SK-N-SH (cell line): ENCODE measurements around the gene GNAT1.

Source experiments
- EP300 ChIP-seq, 2 experiments: IDR thresholded peaks; 2 replicates each; pipeline versions ENCODE4 v1.4.0 to v1.6.1; 2012; ENCODE audit warnings: borderline replicate concordance in 1 of 2, low read depth in 1 of 2, low read length in 1 of 2
- FOXM1 ChIP-seq: IDR thresholded peaks from 2 replicates; pipeline ENCODE4 v1.4.0; 2012; ENCODE audit warnings: low read depth, mild to moderate bottlenecking
- IRF3 ChIP-seq: fragments of 150-350 bp; IDR thresholded peaks from 2 replicates; pipeline ENCODE4 v1.6.1; 2016; ENCODE audit warnings: mild to moderate bottlenecking, low read depth, low read length
- JUND ChIP-seq: IDR thresholded peaks from 2 replicates; pipeline ENCODE4 v1.4.0; 2012
- MEF2A ChIP-seq: IDR thresholded peaks from 2 replicates; pipeline ENCODE4 v1.4.0; 2012; ENCODE audit warnings: low read depth, borderline replicate concordance
- MXI1 ChIP-seq: IDR thresholded peaks from 2 replicates; pipeline ENCODE4 v1.6.1; 2012; ENCODE audit warnings: mild to moderate bottlenecking, low read depth, low read length, improper control_type of control experiment
- NFIC ChIP-seq: IDR thresholded peaks from 2 replicates; pipeline ENCODE4 v1.4.0; 2012; ENCODE audit warnings: borderline replicate concordance
- PBX3 ChIP-seq: IDR thresholded peaks from 2 replicates; pipeline ENCODE4; 2012
- POLR2AphosphoS5 ChIP-seq: IDR thresholded peaks from 2 replicates; pipeline ENCODE4 v1.6.1; 2012; ENCODE audit warnings: low read depth, low read length
- RAD21 ChIP-seq: IDR thresholded peaks from 2 replicates; pipeline ENCODE4 v1.6.1; 2012; ENCODE audit warnings: mild to moderate bottlenecking, low read length
- TEAD4 ChIP-seq: IDR thresholded peaks from 2 replicates; pipeline ENCODE4 v1.4.0; 2012; ENCODE audit warnings: mild to moderate bottlenecking, borderline replicate concordance; ENCODE audit not compliant: insufficient read depth
- TF ChIP-seq, protein P1 (sequence below): fragments of 200-600 bp; sonication (generic); IDR thresholded peaks from 2 replicates; pipeline ENCODE4 v1.6.1; 2017; ENCODE audit warnings: antibody characterized with exemption, mild to moderate bottlenecking, moderate library complexity

DNA sequence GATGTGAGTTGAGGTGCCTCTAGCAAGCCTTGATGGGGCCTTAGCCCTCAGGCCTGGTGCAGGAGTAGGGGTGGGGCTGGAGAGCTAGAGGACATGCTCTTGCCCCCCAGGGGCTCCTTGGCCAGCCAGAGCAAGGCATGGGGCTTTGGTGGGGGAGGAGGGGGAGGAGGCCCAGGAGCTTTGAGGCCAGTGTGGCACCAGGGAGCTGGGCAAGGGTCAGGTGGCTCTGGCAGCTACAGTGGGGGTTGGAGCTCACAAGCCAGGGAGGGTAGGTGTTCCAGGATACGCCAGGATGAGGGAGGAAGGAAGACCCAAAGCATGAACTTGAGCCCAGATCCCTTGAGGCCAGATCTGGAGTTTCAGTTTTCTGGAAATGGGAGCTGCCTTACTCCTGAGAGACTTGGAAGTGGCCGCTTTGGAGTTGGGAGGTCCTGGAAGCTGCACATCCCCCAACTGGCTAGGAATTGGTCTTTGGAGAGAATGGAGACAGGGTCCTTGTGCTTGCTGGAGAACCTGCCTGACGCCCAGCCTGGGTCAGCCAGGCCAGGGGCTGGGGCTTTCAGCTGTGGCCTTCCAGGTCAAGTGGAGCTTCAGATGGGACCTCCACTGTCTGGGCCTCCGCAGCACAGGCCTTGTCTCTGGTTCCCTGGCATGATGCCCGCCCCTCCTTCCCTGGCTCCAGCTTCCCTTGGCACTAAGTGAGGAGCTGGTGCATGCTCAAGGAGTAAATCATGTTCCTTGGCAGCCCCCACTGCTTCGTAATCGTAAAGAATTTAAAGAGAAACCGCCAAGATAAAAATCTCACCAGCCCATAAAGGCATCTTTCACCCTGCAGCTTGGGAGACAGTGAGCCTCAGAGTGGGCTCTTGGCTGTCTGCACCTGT lies 27.6 kb upstream of the GNAT1 start:
- TF ChIP-seq, protein P1, sequence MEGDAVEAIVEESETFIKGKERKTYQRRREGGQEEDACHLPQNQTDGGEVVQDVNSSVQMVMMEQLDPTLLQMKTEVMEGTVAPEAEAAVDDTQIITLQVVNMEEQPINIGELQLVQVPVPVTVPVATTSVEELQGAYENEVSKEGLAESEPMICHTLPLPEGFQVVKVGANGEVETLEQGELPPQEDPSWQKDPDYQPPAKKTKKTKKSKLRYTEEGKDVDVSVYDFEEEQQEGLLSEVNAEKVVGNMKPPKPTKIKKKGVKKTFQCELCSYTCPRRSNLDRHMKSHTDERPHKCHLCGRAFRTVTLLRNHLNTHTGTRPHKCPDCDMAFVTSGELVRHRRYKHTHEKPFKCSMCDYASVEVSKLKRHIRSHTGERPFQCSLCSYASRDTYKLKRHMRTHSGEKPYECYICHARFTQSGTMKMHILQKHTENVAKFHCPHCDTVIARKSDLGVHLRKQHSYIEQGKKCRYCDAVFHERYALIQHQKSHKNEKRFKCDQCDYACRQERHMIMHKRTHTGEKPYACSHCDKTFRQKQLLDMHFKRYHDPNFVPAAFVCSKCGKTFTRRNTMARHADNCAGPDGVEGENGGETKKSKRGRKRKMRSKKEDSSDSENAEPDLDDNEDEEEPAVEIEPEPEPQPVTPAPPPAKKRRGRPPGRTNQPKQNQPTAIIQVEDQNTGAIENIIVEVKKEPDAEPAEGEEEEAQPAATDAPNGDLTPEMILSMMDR: no peak
- TF ChIP-seq MXI1 (no peak), EP300 (IDR thresholded peaks at IDR 0.05; ENCODE audit: borderline replicate concordance in 1 of 2, low read depth in 1 of 2, low read length in 1 of 2) (peak in 1 of 2 experiments; percentile 90; a peak in 1 of 4 replicates), JUND (no peak; the same call in 1 of the 2 replicates), PBX3 (peak; percentile 94), FOXM1 (peak; percentile 63; the same call in 1 of the 2 replicates), RAD21 (no peak), NFIC (peak; percentile 100), MEF2A (no peak), IRF3 (no peak), POLR2AphosphoS5 (peak; percentile 73), TEAD4 (peak; percentile 88)
